SU-DHL-6 (cell line): ENCODE measurements around the gene ANKRD33B.

Source experiments
- H2AFZ ChIP-seq: fragments of 200-600 bp; sonication (generic); 2 replicates; pipeline ENCODE4 v1.6.1; 2014; ENCODE audit warnings: low read depth, mild to moderate bottlenecking, moderate library complexity, mixed read lengths, antibody characterized with exemption, low read length; ENCODE audit not compliant: severe bottlenecking
- H3F3A ChIP-seq: fragments of 200-600 bp; shearing (Covaris generic); 2 replicates; pipeline ENCODE4 v1.6.0; 2016; ENCODE audit warnings: antibody characterized with exemption, mild to moderate bottlenecking; ENCODE audit not compliant: insufficient read depth
- H3K27ac ChIP-seq: fragments of 200-600 bp; sonication (generic); 2 replicates; pipeline ENCODE4 v1.5.1; 2016; ENCODE audit warnings: low read depth, mild to moderate bottlenecking, low read length, moderate library complexity, mixed read lengths
- H3K27me3 ChIP-seq: fragments of 200-600 bp; sonication (generic), shearing (Covaris generic); 2 replicates; pipeline ENCODE4 v1.6.0; 2014; ENCODE audit warnings: mild to moderate bottlenecking, low read length
- H3K36me3 ChIP-seq: fragments of 200-600 bp; sonication (generic); 2 replicates; pipeline ENCODE4 v1.6.1; 2014; ENCODE audit warnings: mild to moderate bottlenecking, low read length, mixed read lengths
- H3K4me2 ChIP-seq: fragments of 300-600, 200-600 bp; shearing (Covaris generic), sonication (generic); 2 replicates; pipeline ENCODE4 v1.6.0; 2014; ENCODE audit warnings: low read length, low read depth, mild to moderate bottlenecking; ENCODE audit not compliant: poor library complexity, severe bottlenecking
- H3K4me3 ChIP-seq: fragments of 200-600 bp; sonication (generic); 2 replicates; pipeline ENCODE4 v1.5.1; 2014; ENCODE audit warnings: antibody characterized with exemption, low read length, mild to moderate bottlenecking, mixed read lengths; ENCODE audit not compliant: insufficient read depth, poor library complexity, severe bottlenecking
- H3K79me2 ChIP-seq: fragments of 200-600 bp; sonication (generic); 2 replicates; pipeline ENCODE4 v1.6.1; 2014; ENCODE audit warnings: mild to moderate bottlenecking, low read length, moderate library complexity; ENCODE audit not compliant: insufficient read depth
- H3K9ac ChIP-seq: fragments of 200-600 bp; sonication (generic); 2 replicates; pipeline ENCODE4 v1.7.0; 2014; ENCODE audit warnings: mild to moderate bottlenecking, low read length
- H3K9me2 ChIP-seq: fragments of 200-600 bp; sonication (generic); replicated peaks from 2 replicates; pipeline ENCODE4 v1.6.1; 2014; ENCODE audit warnings: low read length; ENCODE audit not compliant: insufficient read depth
- H3K9me3 ChIP-seq: fragments of 200-600 bp; sonication (generic); 2 replicates; pipeline ENCODE4 v1.6.1; 2014; ENCODE audit warnings: low read length, mixed read lengths; ENCODE audit not compliant: insufficient read depth
- H4K20me1 ChIP-seq: fragments of 200-600 bp; sonication (generic); 2 replicates; pipeline ENCODE4 v1.6.1; 2014; ENCODE audit warnings: low read depth, mild to moderate bottlenecking, antibody characterized with exemption, low read length, moderate library complexity, mixed read lengths
- CTCF ChIP-seq: fragments of 200-600 bp; sonication (generic); IDR thresholded peaks from one replicate; pipeline ENCODE4 v1.5.1; 2017; ENCODE audit warnings: antibody characterized with exemption, mild to moderate bottlenecking, low read length, moderate library complexity; ENCODE audit not compliant: insufficient read depth, poor library complexity, severe bottlenecking
- EZH2phosphoT487 ChIP-seq: fragments of 200-600 bp; sonication (generic), shearing (Covaris generic); conservative IDR thresholded peaks from 2 replicates; pipeline ENCODE4 v1.6.1; 2018; ENCODE audit warnings: mild to moderate bottlenecking, antibody characterized with exemption, low read length, moderate library complexity, mixed read lengths

Gene ANKRD33B

GRCh38 chr5:10635257-10635866 is 71.5 kb downstream of the ANKRD33B start:
- peaks cover 16% of the 10 kb centered on the region for H3F3A ChIP-seq
- no peak overlapping the region for H3K4me3 ChIP-seq
- H3K27ac ChIP-seq = peak overlapping the region; percentile 57
- H3K4me2 ChIP-seq = peak overlapping the region; percentile 18
- TF ChIP-seq CTCF (no peak), EZH2phosphoT487 (no peak)
- H3K9me3 ChIP-seq = no peaks in the 10 kb centered on the region
- H3K27me3 ChIP-seq = no peaks in the 10 kb centered on the region
- no peak overlapping the region for H3K9ac ChIP-seq
- H2AFZ ChIP-seq = no peak overlapping the region
- peaks cover 32% of the 10 kb centered on the region; the same call in 1 of the 2 replicates for H3K79me2 ChIP-seq
- H3K36me3 ChIP-seq = no peaks in the 10 kb centered on the region; the same call in 1 of the 2 replicates
- no peaks in the 10 kb centered on the region for H4K20me1 ChIP-seq
- H3K9me2 ChIP-seq = no peaks in the 10 kb centered on the region

- Histone ChIP-seq H3F3A (peaks cover 16% of the 10 kb centered on the region), H3K27ac (peak overlapping the region; percentile 57), H2AFZ (no peak overlapping the region), H4K20me1 (no peaks in the 10 kb centered on the region), H3K9me2 (no peaks in the 10 kb centered on the region), H3K79me2 (peaks cover 32% of the 10 kb centered on the region; the same call in 1 of the 2 replicates), H3K9ac (no peak overlapping the region), H3K36me3 (no peaks in the 10 kb centered on the region; the same call in 1 of the 2 replicates), H3K4me2 (no peak overlapping the region), H3K4me3 (no peak overlapping the region), H3K9me3 (no peaks in the 10 kb centered on the region), H3K27me3 (no peaks in the 10 kb centered on the region)
- TF ChIP-seq EZH2phosphoT487 (no peak), CTCF (no peak)
Observed at GRCh38 chr5:10635867-10636350, 72.0 kb downstream of the ANKRD33B start.

- Histone ChIP-seq H3K27ac (no peak overlapping the region), H3K9ac (no peak overlapping the region), H3F3A (peaks cover 13% of the 10 kb centered on the region), H3K27me3 (no peaks in the 10 kb centered on the region), H3K4me3 (no peak overlapping the region), H3K79me2 (peaks cover 30% of the 10 kb centered on the region; the same call in 1 of the 2 replicates), H3K36me3 (no peaks in the 10 kb centered on the region; the same call in 1 of the 2 replicates), H3K4me2 (no peak overlapping the region), H3K9me3 (no peaks in the 10 kb centered on the region), H3K9me2 (no peaks in the 10 kb centered on the region), H4K20me1 (no peaks in the 10 kb centered on the region), H2AFZ (no peak overlapping the region)
- TF ChIP-seq CTCF (no peak), EZH2phosphoT487 (no peak)
Observed at GRCh38 chr5:10636363-10637142, 72.7 kb downstream of the ANKRD33B start.
